DOHH2 (cell line): ENCODE measurements around the gene ZNF410.
A peak's percentile ranks its signal among the peaks of the same experiment; 100 is the strongest.

Experiments
- CTCF ChIP-seq: fragments of 200-600 bp; sonication (generic); IDR thresholded peaks from one replicate; pipeline ENCODE4 v1.5.1; 2014; ENCODE audit warnings: antibody characterized with exemption, mild to moderate bottlenecking, low read depth, low read length; ENCODE audit not compliant: poor library complexity, severe bottlenecking
- EZH2phosphoT487 ChIP-seq: fragments of 200-600 bp; sonication (generic); IDR thresholded peaks from 2 replicates; pipeline ENCODE4 v1.6.1; 2017; ENCODE audit warnings: borderline replicate concordance, mild to moderate bottlenecking, antibody characterized with exemption, low read length, moderate library complexity, mixed read lengths

GRCh38 chr14:73949752-73950734 is 63.4 kb downstream of the ZNF410 start, which contains the start of the genes COQ6 and FAM161B:
- TF ChIP-seq CTCF, result peak; percentile 37
- TF ChIP-seq EZH2phosphoT487, result no peak
